ENCODE measurements around the gene RTN4.

Gene RTN4

DNA sequence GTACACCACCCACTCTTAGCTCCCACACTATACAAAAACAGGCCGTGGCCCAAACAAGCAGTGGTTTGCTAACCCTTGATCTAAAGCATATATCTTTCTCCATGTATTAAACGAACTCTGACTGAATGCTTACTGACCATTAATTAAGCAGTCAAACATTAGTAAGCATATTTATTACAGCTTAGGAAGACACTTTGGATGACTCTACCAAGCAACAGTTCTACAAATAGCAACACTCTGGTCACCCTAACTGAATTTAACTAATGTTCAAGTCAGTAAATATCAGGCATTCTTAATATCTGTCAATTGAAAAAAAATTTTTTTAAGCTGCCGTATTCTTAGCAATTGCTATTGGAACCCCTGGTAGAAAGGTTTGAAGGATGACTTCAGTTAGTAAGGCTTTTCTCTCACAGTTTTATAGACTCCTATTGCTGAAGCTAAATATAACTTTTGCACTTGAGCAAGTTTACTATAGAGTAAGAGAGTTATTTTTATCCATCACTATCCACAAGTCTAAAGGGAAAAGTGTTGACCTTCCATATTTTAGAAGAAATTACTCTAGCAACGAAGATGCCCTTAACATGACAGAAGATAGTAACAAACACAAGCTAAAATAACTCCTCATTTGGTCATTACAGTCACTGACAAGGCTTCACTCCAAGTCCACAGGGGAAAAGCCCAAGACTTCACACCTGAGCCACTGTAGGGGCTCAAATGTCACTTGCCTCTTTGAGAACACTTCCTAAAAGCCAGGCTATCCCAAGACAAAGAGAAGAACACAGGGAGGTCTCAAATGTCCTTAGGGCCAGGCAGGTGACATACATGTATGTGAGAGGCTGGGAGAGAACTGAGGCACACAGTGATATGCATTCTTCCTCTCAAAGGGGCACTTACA, 74.4 kb downstream of the RTN4 start:
- H3F3A ChIP-seq (ENCODE audit: control insufficient read depth, insufficient read depth) = no peaks in the 10 kb centered on the region; the same call in none of the 2 replicates
- TF ChIP-seq CTCF (IDR thresholded peaks at IDR 0.05; ENCODE audit: low read depth, low read length, poor library complexity, severe bottlenecking) (no peak), EZH2phosphoT487 (IDR thresholded peaks at IDR 0.05; ENCODE audit: borderline replicate concordance, low read length) (no peak)
- H3K4me3 ChIP-seq (ENCODE audit: low read length) = no peak overlapping the region
- H3K4me1 ChIP-seq (ENCODE audit: control insufficient read depth, low read length) = peaks cover 13% of the 10 kb centered on the region
- no peak overlapping the region for H3K27ac ChIP-seq (ENCODE audit: low read depth, low read length)
- H3K9me3 ChIP-seq (ENCODE audit: control insufficient read depth, insufficient read depth, low read length) = no peaks in the 10 kb centered on the region
- H3K79me2 ChIP-seq (ENCODE audit: control insufficient read depth, low read length) = 0 out of 2 replicates have a peak, but pooled peaks cover 13% of the 10 kb centered on the region
- H3K4me2 ChIP-seq (ENCODE audit: low read length) = no peak overlapping the region
- H3K9me2 ChIP-seq (replicated peaks; ENCODE audit: control insufficient read depth, low read length) = no peaks in the 10 kb centered on the region
- H3K27me3 ChIP-seq (ENCODE audit: control insufficient read depth, low read length) = no peaks in the 10 kb centered on the region
- no peaks in the 10 kb centered on the region for H4K20me1 ChIP-seq (ENCODE audit: control insufficient read depth, insufficient read depth, low read depth, low read length)
- peaks cover 53% of the 10 kb centered on the region for H3K36me3 ChIP-seq (ENCODE audit: control insufficient read depth, low read length)

- H3K4me2 ChIP-seq (ENCODE audit: low read length) = no peak overlapping the region
- H3K9me3 ChIP-seq (ENCODE audit: control insufficient read depth, insufficient read depth, low read length) = no peaks in the 10 kb centered on the region
- no peak overlapping the region for H3K4me3 ChIP-seq (ENCODE audit: low read length)
- H3K27me3 ChIP-seq (ENCODE audit: control insufficient read depth, low read length) = no peaks in the 10 kb centered on the region
- no peaks in the 10 kb centered on the region; the same call in none of the 2 replicates for H3F3A ChIP-seq (ENCODE audit: control insufficient read depth, insufficient read depth)
- H4K20me1 ChIP-seq (ENCODE audit: control insufficient read depth, insufficient read depth, low read depth, low read length) = no peaks in the 10 kb centered on the region
- H3K36me3 ChIP-seq (ENCODE audit: control insufficient read depth, low read length) = peaks cover 57% of the 10 kb centered on the region
- H3K9me2 ChIP-seq (replicated peaks; ENCODE audit: control insufficient read depth, low read length) = no peaks in the 10 kb centered on the region
- no peak for TF ChIP-seq CTCF (IDR thresholded peaks at IDR 0.05; ENCODE audit: low read depth, low read length, poor library complexity, severe bottlenecking)
- no peak for TF ChIP-seq EZH2phosphoT487 (IDR thresholded peaks at IDR 0.05; ENCODE audit: borderline replicate concordance, low read length)
- H3K4me1 ChIP-seq (ENCODE audit: control insufficient read depth, low read length) = peaks cover 13% of the 10 kb centered on the region
- no peak overlapping the region for H3K27ac ChIP-seq (ENCODE audit: low read depth, low read length)
- H3K79me2 ChIP-seq (ENCODE audit: control insufficient read depth, low read length) = 0 out of 2 replicates have a peak, but pooled peaks cover 13% of the 10 kb centered on the region
Measured at GRCh38 chr2:54975175-54975574, 75.1 kb downstream of the RTN4 start.

- no peak overlapping the region for H3K27ac ChIP-seq (ENCODE audit: low read depth, low read length)
- no peaks in the 10 kb centered on the region for H3K79me2 ChIP-seq (ENCODE audit: control insufficient read depth, low read length)
- no peaks in the 10 kb centered on the region; the same call in none of the 2 replicates for H3F3A ChIP-seq (ENCODE audit: control insufficient read depth, insufficient read depth)
- peaks cover 61% of the 10 kb centered on the region for H3K36me3 ChIP-seq (ENCODE audit: control insufficient read depth, low read length)
- no peak for TF ChIP-seq EZH2phosphoT487 (IDR thresholded peaks at IDR 0.05; ENCODE audit: borderline replicate concordance, low read length)
- no peak for TF ChIP-seq CTCF (IDR thresholded peaks at IDR 0.05; ENCODE audit: low read depth, low read length, poor library complexity, severe bottlenecking)
- no peak overlapping the region for H3K4me3 ChIP-seq (ENCODE audit: low read length)
- H3K9me2 ChIP-seq (replicated peaks; ENCODE audit: control insufficient read depth, low read length) = no peaks in the 10 kb centered on the region
- no peaks in the 10 kb centered on the region for H3K9me3 ChIP-seq (ENCODE audit: control insufficient read depth, insufficient read depth, low read length)
- no peak overlapping the region for H3K4me2 ChIP-seq (ENCODE audit: low read length)
- H3K4me1 ChIP-seq (ENCODE audit: control insufficient read depth, low read length) = no peaks in the 10 kb centered on the region
- no peaks in the 10 kb centered on the region for H4K20me1 ChIP-seq (ENCODE audit: control insufficient read depth, insufficient read depth, low read depth, low read length)
- no peaks in the 10 kb centered on the region for H3K27me3 ChIP-seq (ENCODE audit: control insufficient read depth, low read length)
Measured at GRCh38 chr2:54969940-54970338, 80.3 kb downstream of the RTN4 start.

Measured in DOHH2 (cell line).